Heart right ventricle (tissue), 16 donors: Measurements from ENCODE around the gene MYO5C. TPM values are rescaled to one million over a fixed set of nuclear protein-coding genes. Genes with fewer than 3 reads are reported as not detected.

ENCODE experiments used
- ATAC-seq, 8 donors: fragments of 200-7000 bp; cut with Tn5 transposase; one replicate each; pipeline ENCODE4 v1.9.1; 2020; ENCODE audit warnings: mild to moderate bottlenecking in 8 of 8, moderate library complexity in 8 of 8, moderate number of reproducible peaks in 1 of 8
- DNase-seq, 2 donors: peaks; one replicate each; pipeline ENCODE4 v3.0.0-alpha.2; 2020
- H3K27ac ChIP-seq, 10 donors: fragments of 200-600 bp; sonication (generic) in 2 of 10; one replicate each; pipeline versions ENCODE4 v1.5.0 to v1.8.0; 2020 to 2022; ENCODE audit warnings: mild to moderate bottlenecking in 3 of 10
- H3K27me3 ChIP-seq, 7 donors: fragments of 200-600 bp; one replicate each; pipeline ENCODE4 v1.8.0; 2021 to 2022; ENCODE audit warnings: mild to moderate bottlenecking in 2 of 7
- H3K36me3 ChIP-seq, 9 donors: fragments of 200-600 bp; sonication (generic) in 1 of 9; one replicate each; pipeline versions ENCODE4 v1.5.0 to v1.8.0; 2020 to 2022; ENCODE audit warnings: mild to moderate bottlenecking in 2 of 9
- H3K4me1 ChIP-seq, 9 donors: fragments of 200-600 bp; sonication (generic) in 1 of 9; one replicate each; pipeline versions ENCODE4 v1.5.0 to v1.8.0; 2020 to 2022; ENCODE audit warnings: mild to moderate bottlenecking in 4 of 9
- H3K4me3 ChIP-seq, 10 donors: fragments of 200-600 bp; sonication (generic) in 2 of 10; one replicate each; pipeline versions ENCODE4 v1.5.0 to v1.8.0; 2020 to 2022; ENCODE audit warnings: mild to moderate bottlenecking in 7 of 10, moderate library complexity in 2 of 10
- H3K9me3 ChIP-seq, 11 donors: fragments of 200-600 bp in 10 of 11; sonication (generic) in 2 of 11; one replicate each; pipeline versions ENCODE4 v1.5.0 to v1.8.0; 2013 to 2022; ENCODE audit warnings: mild to moderate bottlenecking in 2 of 11, control low read depth in 1 of 11, moderate library complexity in 1 of 11
- WGBS, 2 donors: extraction: QIAGEN DNeasy Blood & Tissue Kit; methylation state at CpG; one replicate each; pipeline ENCODE4 v1.1.7; 2013; ENCODE audit warnings: inconsistent platforms in 1 of 2; 5-methylcytosine and 5-hydroxymethylcytosine counted together
- intact Hi-C, 10 donors: fragments of 100-400 bp; cut with DNase I; formaldehyde crosslinking; loops; one replicate each; pipeline versions ENCODE4 v1.11.1 to v1.14.2; 2022
- polyA plus RNA-seq, 2 donors: library from polyadenylated mRNA; stranded (reverse); fragments of 200-250 nt; gene quantifications; one replicate each; pipeline ENCODE4 v1.2.3, GENCODE V29; 2013
- total RNA-seq, 10 donors: library from RNA; stranded (reverse); fragmentation: NEBNext Ultra II Directional in 3 of 10; extraction: Animal tissue kit (Norgen Biotek cat#: 25700) in 3 of 10; gene quantifications; one replicate each; pipeline versions ENCODE4 v1.2.1 to v1.2.4, GENCODE V29; 2021 to 2023
- TF ChIP-seq, protein P1 (sequence below), 9 donors: fragments of 200-600 bp; sonication (generic) in 2 of 9; IDR thresholded peaks; one replicate each; pipeline versions ENCODE4 v1.5.0 to v1.8.0; 2021 to 2022; ENCODE audit warnings: antibody characterized with exemption in 9 of 9, mild to moderate bottlenecking in 5 of 9, moderate library complexity in 1 of 9
- donor health status: Arrhythmogenic right ventricular cardiomyopathy.
- donor health status: ischemic (EF 13 %, LVEDD 7.1; RV severe dilation, severe dysfunction).
- donor health status: healthy with polysubstance abuse.
- donor health status: DM: no; HTN: yes; CAD: no.
- donor health status: DM: no; HTN: no; CAD: no.
- donor health status: ischemic (EF 25% LVEDD 6.9; RV normal size, moderate dysfunction).
- donor health status: ischemic (EF 25% LVEDD 5.7; RV mildly dilated, moderate dysfunction).
- donor health status: healthy.
- donor health status: DM: yes; HTN: yes; CAD: no.
- donor health status: Ischemic cardiomyopathy.
- donor health status: ischemic (EF 35%, LVEDD 5.7; RV mildly dilated, moderate dysfunction).
- donor health status: nonischemic (EF 11% LVEDD 7.7; RV severe dilation, severe dysfunction).
- donor health status: DM: yes; HTN: yes; CAD: no.
- donor health status: PGD.
- donor health status: ischemic (EF 29% LVEDD 5.4; RV normal size, mild dysfunction).
- donor health status: nonischemic (EF 23%, LVEDD 6.1; RV moderate dilation, normal function).

The MYO5C gene
- total and polyA plus RNA-seq, 12 donors, result 0.75 to 3.5 (median 2.1) TPM

- intact Hi-C loops, result loop anchor here in 1 of 10 donors (5.0 kb wide), 1 partner anchor 48 kb away; no protein-coding TSS in a partner anchor
- TF ChIP-seq, protein P1, sequence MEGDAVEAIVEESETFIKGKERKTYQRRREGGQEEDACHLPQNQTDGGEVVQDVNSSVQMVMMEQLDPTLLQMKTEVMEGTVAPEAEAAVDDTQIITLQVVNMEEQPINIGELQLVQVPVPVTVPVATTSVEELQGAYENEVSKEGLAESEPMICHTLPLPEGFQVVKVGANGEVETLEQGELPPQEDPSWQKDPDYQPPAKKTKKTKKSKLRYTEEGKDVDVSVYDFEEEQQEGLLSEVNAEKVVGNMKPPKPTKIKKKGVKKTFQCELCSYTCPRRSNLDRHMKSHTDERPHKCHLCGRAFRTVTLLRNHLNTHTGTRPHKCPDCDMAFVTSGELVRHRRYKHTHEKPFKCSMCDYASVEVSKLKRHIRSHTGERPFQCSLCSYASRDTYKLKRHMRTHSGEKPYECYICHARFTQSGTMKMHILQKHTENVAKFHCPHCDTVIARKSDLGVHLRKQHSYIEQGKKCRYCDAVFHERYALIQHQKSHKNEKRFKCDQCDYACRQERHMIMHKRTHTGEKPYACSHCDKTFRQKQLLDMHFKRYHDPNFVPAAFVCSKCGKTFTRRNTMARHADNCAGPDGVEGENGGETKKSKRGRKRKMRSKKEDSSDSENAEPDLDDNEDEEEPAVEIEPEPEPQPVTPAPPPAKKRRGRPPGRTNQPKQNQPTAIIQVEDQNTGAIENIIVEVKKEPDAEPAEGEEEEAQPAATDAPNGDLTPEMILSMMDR (IDR thresholded peaks at IDR 0.05), result no peak
- DNase-seq (peak; percentile 67 to 82), ATAC-seq (peak; percentile 85 to 93 (median 90))
- 0 to 1% methylated on average over 84 to 102 of the region's 105 CpGs for WGBS, 2 donors
- peak overlapping the region; percentile 51 to 87 (median 74) for H3K4me3 ChIP-seq
- H3K36me3 ChIP-seq, result no peaks in the 10 kb centered on the region
- H3K27ac ChIP-seq, result peak overlapping the region; percentile 53 to 86 (median 78)
- H3K27me3 ChIP-seq, result peaks cover 0 to 19% (median 0%) of the 10 kb centered on the region in 7 donors
- peaks cover 0 to 19% (median 8%) of the 10 kb centered on the region in 9 donors for H3K4me1 ChIP-seq
- H3K9me3 ChIP-seq, result no peaks in the 10 kb centered on the region
These were observed 116.1 kb downstream of the MYO5C start for GRCh38 chr15:52179278-52180195.

DNA sequence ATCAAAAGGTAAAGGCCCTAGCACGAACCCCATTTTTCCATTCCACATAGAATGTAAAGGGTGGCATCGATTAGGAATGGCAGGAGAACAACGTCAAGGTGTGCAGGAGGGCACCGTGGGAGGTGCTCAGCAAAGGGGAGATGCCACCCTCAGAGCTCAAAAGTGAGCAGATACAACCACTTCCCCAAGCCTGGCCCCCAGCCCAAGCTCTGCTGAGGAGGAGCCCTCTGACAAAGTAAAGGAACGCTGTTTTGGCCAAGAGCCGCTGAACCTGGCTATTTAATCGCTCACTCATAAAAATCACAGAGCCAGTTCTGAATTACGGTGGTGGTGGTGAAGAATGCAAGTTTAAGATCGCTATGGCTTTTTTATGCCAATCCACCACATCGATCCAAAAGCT lies 116.8 kb downstream of the MYO5C start:
- Histone ChIP-seq H3K4me3 (peak overlapping the region; percentile 51 to 87 (median 74)), H3K27ac (peak overlapping the region in 8 of 10 donors; percentile 53 to 86 (median 76)), H3K4me1 (peaks cover 0 to 19% (median 8%) of the 10 kb centered on the region in 9 donors), H3K9me3 (no peaks in the 10 kb centered on the region), H3K27me3 (peaks cover 0 to 19% (median 0%) of the 10 kb centered on the region in 7 donors), H3K36me3 (no peaks in the 10 kb centered on the region)
- ATAC-seq (no peak), DNase-seq (no peak)
- 28 to 32% methylated on average over 10 of the region's 10 CpGs for WGBS, 2 donors
- intact Hi-C loops, result no loop called here
- TF ChIP-seq, protein P1 (IDR thresholded peaks at IDR 0.05), result no peak

GRCh38 chr15:52172869-52173268 lies 122.7 kb downstream of the MYO5C start:
- intact Hi-C loops, result no loop called here
- WGBS, 2 donors, result 92 to 95% methylated on average over 2 of the region's 2 CpGs
- no peaks in the 10 kb centered on the region for H3K27me3 ChIP-seq
- no peak overlapping the region for H3K27ac ChIP-seq
- no peak overlapping the region for H3K4me3 ChIP-seq
- DNase-seq (no peak), ATAC-seq (no peak)
- no peaks in the 10 kb centered on the region for H3K36me3 ChIP-seq
- no peaks in the 10 kb centered on the region for H3K9me3 ChIP-seq
- H3K4me1 ChIP-seq, result peaks cover 0 to 6% (median 0%) of the 10 kb centered on the region in 9 donors
- TF ChIP-seq, protein P1 (IDR thresholded peaks at IDR 0.05), result no peak

DNA sequence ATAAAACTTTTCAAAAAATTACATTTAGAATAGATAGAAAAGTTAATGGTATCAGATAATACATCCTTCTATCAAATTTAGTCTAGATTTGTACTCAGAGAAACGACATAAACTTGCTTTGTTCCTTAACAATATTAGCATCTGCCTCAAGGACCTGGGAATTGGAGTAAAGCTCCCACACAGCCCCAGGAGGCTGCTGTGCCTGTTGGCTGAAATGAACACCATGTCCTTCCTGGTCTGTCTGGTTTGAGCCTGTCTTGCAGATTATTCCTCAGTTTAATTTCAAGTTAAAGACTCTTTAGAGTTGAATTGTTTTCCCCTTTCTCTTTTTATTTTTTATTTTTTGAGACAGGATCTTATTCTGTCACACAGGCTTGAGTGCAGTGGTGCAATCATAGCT lies 123.8 kb downstream of the MYO5C start:
- Histone ChIP-seq H3K9me3 (no peaks in the 10 kb centered on the region), H3K27ac (no peak overlapping the region), H3K4me3 (no peak overlapping the region), H3K27me3 (no peaks in the 10 kb centered on the region), H3K36me3 (no peaks in the 10 kb centered on the region), H3K4me1 (peaks cover 0 to 6% (median 0%) of the 10 kb centered on the region in 9 donors)
- TF ChIP-seq, protein P1 (IDR thresholded peaks at IDR 0.05), result no peak
- WGBS, 2 donors, result 11 to 25% methylated on average over 1 of the region's 1 CpG
- DNase-seq, result no peak
- intact Hi-C loops, result no loop called here
- peak in 2 of 8 donors; percentile 33 to 70 for ATAC-seq
